Esophagus squamous epithelium (tissue), 4 donors: ENCODE measurements around the gene IGSF22.

Experiments used
- POLR2A ChIP-seq, 4 donors: fragments of 450-650 bp; IDR thresholded peaks; one replicate each; pipeline ENCODE4 v1.6.1; 2017; ENCODE audit warnings: antibody characterized with exemption in 4 of 4, mild to moderate bottlenecking in 4 of 4, moderate library complexity in 3 of 4
- TF ChIP-seq, protein P1 (sequence below), 6 experiments: fragments of 450-650 bp in 4 of 6; fragments of 200-600 bp in 2 of 6; sonication (generic) in 2 of 6; IDR thresholded peaks; one replicate each; pipeline ENCODE4 v1.5.1; 2016 to 2019; ENCODE audit warnings: antibody characterized with exemption in 6 of 6, mild to moderate bottlenecking in 4 of 6, moderate library complexity in 4 of 6

DNA sequence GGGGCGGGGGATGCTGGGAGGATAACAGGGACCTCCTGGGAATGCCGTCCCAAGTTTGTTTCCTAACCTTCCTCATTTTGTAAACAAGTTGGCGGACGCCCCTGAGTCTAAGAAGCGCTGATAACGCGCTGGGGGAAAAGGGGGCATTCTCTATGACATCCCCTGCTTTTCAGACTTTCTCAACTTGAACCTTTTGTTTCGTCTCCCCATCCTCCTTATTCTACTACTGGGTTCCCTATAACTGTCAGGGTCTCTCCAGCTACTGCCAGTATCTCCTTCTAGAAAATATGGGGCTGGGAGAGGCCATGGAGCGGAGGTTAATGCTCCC, 26.8 kb downstream of the IGSF22 start:
- TF ChIP-seq, protein P1, sequence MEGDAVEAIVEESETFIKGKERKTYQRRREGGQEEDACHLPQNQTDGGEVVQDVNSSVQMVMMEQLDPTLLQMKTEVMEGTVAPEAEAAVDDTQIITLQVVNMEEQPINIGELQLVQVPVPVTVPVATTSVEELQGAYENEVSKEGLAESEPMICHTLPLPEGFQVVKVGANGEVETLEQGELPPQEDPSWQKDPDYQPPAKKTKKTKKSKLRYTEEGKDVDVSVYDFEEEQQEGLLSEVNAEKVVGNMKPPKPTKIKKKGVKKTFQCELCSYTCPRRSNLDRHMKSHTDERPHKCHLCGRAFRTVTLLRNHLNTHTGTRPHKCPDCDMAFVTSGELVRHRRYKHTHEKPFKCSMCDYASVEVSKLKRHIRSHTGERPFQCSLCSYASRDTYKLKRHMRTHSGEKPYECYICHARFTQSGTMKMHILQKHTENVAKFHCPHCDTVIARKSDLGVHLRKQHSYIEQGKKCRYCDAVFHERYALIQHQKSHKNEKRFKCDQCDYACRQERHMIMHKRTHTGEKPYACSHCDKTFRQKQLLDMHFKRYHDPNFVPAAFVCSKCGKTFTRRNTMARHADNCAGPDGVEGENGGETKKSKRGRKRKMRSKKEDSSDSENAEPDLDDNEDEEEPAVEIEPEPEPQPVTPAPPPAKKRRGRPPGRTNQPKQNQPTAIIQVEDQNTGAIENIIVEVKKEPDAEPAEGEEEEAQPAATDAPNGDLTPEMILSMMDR (IDR thresholded peaks at IDR 0.05) = no peak
- no peak for TF ChIP-seq POLR2A (IDR thresholded peaks at IDR 0.05)
